HepG2 (cell line): Measurements from ENCODE around the gene TOB1. TPM values are rescaled to one million over a fixed set of nuclear protein-coding genes. Genes with fewer than 3 reads are reported as not detected.
A peak's percentile ranks its signal among the peaks of the same experiment; 100 is the strongest.

Source experiments
- ATF7 ChIP-seq, 2 experiments: fragments of 450-650 bp in 1 of 2; sonication (generic) in 1 of 2; formaldehyde crosslinking in 1 of 2; IDR thresholded peaks; 2 replicates each; pipeline versions ENCODE4 v1.4.0 to v1.6.1; 2016 to 2020; ENCODE audit warnings: antibody characterized with exemption in 1 of 2, mild to moderate bottlenecking in 1 of 2, missing genetic modification reagents in 1 of 2
- FOXM1 ChIP-seq: sonication (generic); formaldehyde crosslinking; IDR thresholded peaks from 2 replicates; pipeline ENCODE4 v1.5.0; 2020; ENCODE audit warnings: missing genetic modification reagents
- GATAD2A ChIP-seq: IDR thresholded peaks from 2 replicates; pipeline ENCODE4 v1.6.1; 2016
- HIVEP1 ChIP-seq: sonication (generic); formaldehyde crosslinking; IDR thresholded peaks from 2 replicates; pipeline ENCODE4 v1.4.0; 2020; ENCODE audit warnings: mild to moderate bottlenecking, missing genetic modification reagents
- HMGA1 ChIP-seq: sonication (generic); formaldehyde crosslinking; conservative IDR thresholded peaks from 2 replicates; pipeline ENCODE4 v1.4.0; 2020; ENCODE audit warnings: missing genetic modification reagents
- IRX3 ChIP-seq: sonication (generic); formaldehyde crosslinking; IDR thresholded peaks from 2 replicates; pipeline ENCODE4 v1.8.1; 2023; ENCODE audit warnings: mild to moderate bottlenecking, low read depth, missing genetic modification reagents, borderline replicate concordance
- MAF1 ChIP-seq: sonication (generic); formaldehyde crosslinking; IDR thresholded peaks from 2 replicates; pipeline ENCODE4 v1.5.0; 2020; ENCODE audit warnings: missing genetic modification reagents, borderline replicate concordance
- NFIB ChIP-seq: sonication (generic); formaldehyde crosslinking; IDR thresholded peaks from 2 replicates; pipeline ENCODE4 v1.9.0; 2021; ENCODE audit warnings: missing genetic modification reagents, mild to moderate bottlenecking, borderline replicate concordance
- RELA ChIP-seq: sonication (generic); formaldehyde crosslinking; IDR thresholded peaks from 2 replicates; pipeline ENCODE4 v1.4.0; 2020; ENCODE audit warnings: missing genetic modification reagents
- RFX3 ChIP-seq: IDR thresholded peaks from 2 replicates; pipeline ENCODE4 v1.6.1; 2016; ENCODE audit warnings: missing biosample characterization, missing genetic modification reagents
- SETDB1 ChIP-seq: sonication (generic); formaldehyde crosslinking; IDR thresholded peaks from 2 replicates; pipeline ENCODE4 v1.5.1; 2020; ENCODE audit warnings: missing genetic modification reagents, mild to moderate bottlenecking, borderline replicate concordance
- SIX4 ChIP-seq: sonication (generic); formaldehyde crosslinking; IDR thresholded peaks from 2 replicates; pipeline ENCODE4 v1.4.0; 2020; ENCODE audit warnings: missing genetic modification reagents
- SNAPC4 ChIP-seq: sonication (generic); formaldehyde crosslinking; IDR thresholded peaks from 2 replicates; pipeline ENCODE4 v1.4.0; 2020; ENCODE audit warnings: mild to moderate bottlenecking, missing genetic modification reagents
- STAG1 ChIP-seq: sonication (generic); formaldehyde crosslinking; IDR thresholded peaks from 2 replicates; pipeline ENCODE4 v1.4.0; 2020; ENCODE audit warnings: missing genetic modification reagents
- TBX3 ChIP-seq: fragments of 450-650 bp; IDR thresholded peaks from 2 replicates; pipeline ENCODE4 v1.6.1; 2017; ENCODE audit warnings: antibody characterized with exemption, mild to moderate bottlenecking, inconsistent platforms, borderline replicate concordance
- TGIF2 ChIP-seq: IDR thresholded peaks from 2 replicates; pipeline ENCODE4 v1.6.1; 2016; ENCODE audit warnings: control low read depth, missing compliant biosample characterization
- YEATS2 ChIP-seq: sonication (generic); formaldehyde crosslinking; IDR thresholded peaks from 2 replicates; pipeline ENCODE4 v1.4.0; 2020; ENCODE audit warnings: missing genetic modification reagents, borderline replicate concordance
- ZBTB20 ChIP-seq: sonication (generic); formaldehyde crosslinking; IDR thresholded peaks from 2 replicates; pipeline ENCODE4 v1.8.1; 2023; ENCODE audit warnings: missing genetic modification reagents, low read depth, mild to moderate bottlenecking, borderline replicate concordance
- ZBTB7A ChIP-seq: sonication (generic); formaldehyde crosslinking; IDR thresholded peaks from 2 replicates; pipeline ENCODE4 v1.8.0; 2022; ENCODE audit warnings: mild to moderate bottlenecking, missing genetic modification reagents
- ZNF296 ChIP-seq: sonication (generic); formaldehyde crosslinking; conservative IDR thresholded peaks from 2 replicates; pipeline ENCODE4 v1.5.0; 2020; ENCODE audit warnings: mild to moderate bottlenecking, missing genetic modification reagents
- ZNF33A ChIP-seq: sonication (generic); formaldehyde crosslinking; IDR thresholded peaks from 2 replicates; pipeline ENCODE4 v1.5.1; 2020; ENCODE audit warnings: missing genetic modification reagents, mild to moderate bottlenecking, moderate library complexity, borderline replicate concordance
- ZSCAN30 ChIP-seq: sonication (generic); formaldehyde crosslinking; IDR thresholded peaks from 2 replicates; pipeline ENCODE4 v1.5.0; 2020; ENCODE audit warnings: mild to moderate bottlenecking, missing genetic modification reagents
- polyA plus RNA-seq, 8 experiments: library from polyadenylated mRNA; depleted of rRNA in 3 of 8; stranded (reverse) in 7 of 8; unstranded in 1 of 8; fragments of >200 nt; fragmentation: Illumina TruSeq in 4 of 8; extraction: Trizol in 4 of 8; gene quantifications; 2 replicates each; pipeline versions ENCODE4 v1.2.1 to v1.2.3, GENCODE V29; 2011 to 2016; ENCODE audit warnings: low read depth in 4 of 8, missing spikeins in 1 of 8, mixed read lengths in 1 of 8; ENCODE audit not compliant: insufficient read depth in 1 of 8
- total RNA-seq, 5 experiments: library from RNA; depleted of rRNA; stranded (reverse); fragments of >200 nt; fragmentation: Illumina TruSeq; extraction: Trizol; gene quantifications; 2 replicates each; pipeline ENCODE4 v1.2.3, GENCODE V29; 2016; ENCODE audit warnings: low read depth in 1 of 5
- TF ChIP-seq, protein P1 (sequence below), 2 experiments: IDR thresholded peaks; 2 replicates each; pipeline ENCODE4 v1.6.1; 2011 to 2012; ENCODE audit warnings: low read length in 2 of 2, borderline replicate concordance in 1 of 2, low read depth in 1 of 2, mild to moderate bottlenecking in 1 of 2, moderate library complexity in 1 of 2

TOB1 gene
- total and polyA plus RNA-seq, 2 of the 13 experiments (the other 11 are each of a cell fraction or from before 2014, with no cell fraction given): 21.9 to 57.7 TPM

DNA sequence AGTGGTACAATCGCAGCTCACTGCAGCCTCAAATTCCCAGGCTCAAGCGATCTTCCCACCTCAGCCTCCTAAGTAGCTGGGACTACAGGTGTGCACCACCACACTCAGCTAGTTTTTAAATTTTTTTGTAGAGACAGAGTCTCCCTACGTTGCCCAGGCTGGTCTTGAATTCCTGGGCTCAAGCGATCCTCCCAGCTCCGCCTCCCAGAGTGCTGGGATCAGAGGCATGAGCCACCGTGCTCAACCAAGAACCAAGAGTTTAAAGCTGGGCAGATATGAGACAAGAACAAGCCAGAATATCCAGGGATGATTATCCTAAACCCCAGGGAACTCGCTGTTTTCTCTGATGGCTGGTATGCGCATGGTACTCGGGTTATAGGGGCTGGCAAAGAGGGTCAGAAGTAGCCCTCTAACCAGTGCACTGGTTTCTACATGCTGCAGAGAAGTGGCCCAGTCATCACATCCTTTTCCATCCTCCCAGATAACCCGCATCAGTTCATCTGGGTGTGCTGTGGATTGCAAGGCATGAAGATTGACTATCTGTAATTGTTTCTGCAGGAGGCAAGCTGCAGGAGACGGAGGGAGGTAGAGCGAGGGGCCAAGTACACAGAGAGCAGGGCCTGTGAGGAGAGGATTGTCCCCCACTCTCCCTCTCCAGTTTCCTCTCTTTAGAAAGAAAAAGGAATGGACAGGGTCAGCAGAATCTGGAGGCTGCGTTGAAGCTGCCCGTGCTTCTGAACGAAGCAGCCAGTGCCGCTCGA is 33.6 kb upstream of the TOB1 start (continued):
- TF ChIP-seq, protein P1, sequence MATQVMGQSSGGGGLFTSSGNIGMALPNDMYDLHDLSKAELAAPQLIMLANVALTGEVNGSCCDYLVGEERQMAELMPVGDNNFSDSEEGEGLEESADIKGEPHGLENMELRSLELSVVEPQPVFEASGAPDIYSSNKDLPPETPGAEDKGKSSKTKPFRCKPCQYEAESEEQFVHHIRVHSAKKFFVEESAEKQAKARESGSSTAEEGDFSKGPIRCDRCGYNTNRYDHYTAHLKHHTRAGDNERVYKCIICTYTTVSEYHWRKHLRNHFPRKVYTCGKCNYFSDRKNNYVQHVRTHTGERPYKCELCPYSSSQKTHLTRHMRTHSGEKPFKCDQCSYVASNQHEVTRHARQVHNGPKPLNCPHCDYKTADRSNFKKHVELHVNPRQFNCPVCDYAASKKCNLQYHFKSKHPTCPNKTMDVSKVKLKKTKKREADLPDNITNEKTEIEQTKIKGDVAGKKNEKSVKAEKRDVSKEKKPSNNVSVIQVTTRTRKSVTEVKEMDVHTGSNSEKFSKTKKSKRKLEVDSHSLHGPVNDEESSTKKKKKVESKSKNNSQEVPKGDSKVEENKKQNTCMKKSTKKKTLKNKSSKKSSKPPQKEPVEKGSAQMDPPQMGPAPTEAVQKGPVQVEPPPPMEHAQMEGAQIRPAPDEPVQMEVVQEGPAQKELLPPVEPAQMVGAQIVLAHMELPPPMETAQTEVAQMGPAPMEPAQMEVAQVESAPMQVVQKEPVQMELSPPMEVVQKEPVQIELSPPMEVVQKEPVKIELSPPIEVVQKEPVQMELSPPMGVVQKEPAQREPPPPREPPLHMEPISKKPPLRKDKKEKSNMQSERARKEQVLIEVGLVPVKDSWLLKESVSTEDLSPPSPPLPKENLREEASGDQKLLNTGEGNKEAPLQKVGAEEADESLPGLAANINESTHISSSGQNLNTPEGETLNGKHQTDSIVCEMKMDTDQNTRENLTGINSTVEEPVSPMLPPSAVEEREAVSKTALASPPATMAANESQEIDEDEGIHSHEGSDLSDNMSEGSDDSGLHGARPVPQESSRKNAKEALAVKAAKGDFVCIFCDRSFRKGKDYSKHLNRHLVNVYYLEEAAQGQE (IDR thresholded peaks at IDR 0.05; ENCODE audit: borderline replicate concordance in 1 of 2, low read depth in 1 of 2, low read length in 2 of 2): no peak
- TF ChIP-seq RFX3 (no peak), SETDB1 (no peak), HIVEP1 (CRISPR knock-in tag) (peak; percentile 28; the same call in 1 of the 2 replicates), YEATS2 (CRISPR knock-in tag) (no peak), MAF1 (no peak), NFIB (CRISPR knock-in tag) (no peak), GATAD2A (CRISPR knock-in tag) (no peak), SIX4 (CRISPR knock-in tag) (no peak), ZBTB7A (CRISPR knock-in tag) (no peak), ZNF33A (no peak), ATF7 (IDR thresholded peaks at IDR 0.05) (no peak), ATF7 (CRISPR knock-in tag; IDR thresholded peaks at IDR 0.05) (no peak), ZNF296 (no peak), TGIF2 (CRISPR knock-in tag) (0 out of 2 replicates have a peak, but pooled peaks have one; percentile 39), SNAPC4 (CRISPR knock-in tag) (no peak), HMGA1 (CRISPR knock-in tag) (no peak), ZSCAN30 (CRISPR knock-in tag) (no peak), ZBTB20 (no peak), TBX3 (no peak), STAG1 (no peak), RELA (CRISPR knock-in tag) (no peak), IRX3 (CRISPR knock-in tag) (no peak), FOXM1 (CRISPR knock-in tag) (no peak)
